ENCODE measurements around the gene NCBP1.

The NCBP1 gene

GRCh38 chr9:97623946-97624345, 9.7 kb upstream of the NCBP1 start:
- no peak for DNase-seq (ENCODE audit: low read depth)

- no peak for DNase-seq (ENCODE audit: low read depth)
Observed at GRCh38 chr9:97625620-97626019, 8.0 kb upstream of the NCBP1 start.

GRCh38 chr9:97627624-97628023, 6.0 kb upstream of the NCBP1 start:
- DNase-seq (ENCODE audit: low read depth), result no peak

GRCh38 chr9:97628668-97629067, 5.0 kb upstream of the NCBP1 start:
- DNase-seq (ENCODE audit: low read depth), result no peak

- DNase-seq (ENCODE audit: low read depth), result no peak
Observed at GRCh38 chr9:97629156-97629555, 4.5 kb upstream of the NCBP1 start.

GRCh38 chr9:97630591-97630990, 3.0 kb upstream of the NCBP1 start:
- no peak for DNase-seq (ENCODE audit: low read depth)

GRCh38 chr9:97632248-97632984, 1.2 kb upstream of the NCBP1 start:
- no peak for DNase-seq (ENCODE audit: low read depth)

GRCh38 chr9:97633859-97634490, 354 bp downstream of the NCBP1 start:
- DNase-seq (ENCODE audit: low read depth), result no peak

GRCh38 chr9:97635026-97635425, 1.4 kb downstream of the NCBP1 start:
- no peak for DNase-seq (ENCODE audit: low read depth)

GRCh38 chr9:97636903-97637302, 3.3 kb downstream of the NCBP1 start:
- DNase-seq (ENCODE audit: low read depth), result no peak

GRCh38 chr9:97638666-97639065, 5.0 kb downstream of the NCBP1 start:
- DNase-seq (ENCODE audit: low read depth), result no peak

GRCh38 chr9:97640325-97640724, 6.7 kb downstream of the NCBP1 start:
- no peak for DNase-seq (ENCODE audit: low read depth)

GRCh38 chr9:97645720-97646119, 12.1 kb downstream of the NCBP1 start:
- no peak for DNase-seq (ENCODE audit: low read depth)

GRCh38 chr9:97647996-97648395, 14.4 kb downstream of the NCBP1 start:
- no peak for DNase-seq (ENCODE audit: low read depth)

GRCh38 chr9:97651646-97652045, 18.0 kb downstream of the NCBP1 start:
- DNase-seq (ENCODE audit: low read depth), result no peak

- DNase-seq (ENCODE audit: low read depth), result no peak
Observed at GRCh38 chr9:97658707-97659106, 25.1 kb downstream of the NCBP1 start.

- no peak for DNase-seq (ENCODE audit: low read depth)
Observed at GRCh38 chr9:97659771-97660170, 26.1 kb downstream of the NCBP1 start.

- no peak for DNase-seq (ENCODE audit: low read depth)
Observed at GRCh38 chr9:97660340-97660739, 26.7 kb downstream of the NCBP1 start.

GRCh38 chr9:97660847-97661246, 27.2 kb downstream of the NCBP1 start:
- no peak for DNase-seq (ENCODE audit: low read depth)

GRCh38 chr9:97665742-97666141, 32.1 kb downstream of the NCBP1 start:
- DNase-seq (ENCODE audit: low read depth), result no peak

- DNase-seq (ENCODE audit: low read depth), result peak; percentile 52
Observed at GRCh38 chr9:97666907-97667686, 33.5 kb downstream of the NCBP1 start.

GRCh38 chr9:97668485-97668884, 34.9 kb downstream of the NCBP1 start:
- DNase-seq (ENCODE audit: low read depth), result no peak

- no peak for DNase-seq (ENCODE audit: low read depth)
Observed at GRCh38 chr9:97670586-97670985, 37.0 kb downstream of the NCBP1 start.
